SU-DHL-6 (cell line): Measurements from ENCODE around the gene HOXA10.

Experiments
- H2AFZ ChIP-seq: fragments of 200-600 bp; sonication (generic); 2 replicates; pipeline ENCODE4 v1.6.1; 2014; ENCODE audit warnings: low read depth, mild to moderate bottlenecking, moderate library complexity, mixed read lengths, antibody characterized with exemption, low read length; ENCODE audit not compliant: severe bottlenecking
- H3F3A ChIP-seq: fragments of 200-600 bp; shearing (Covaris generic); 2 replicates; pipeline ENCODE4 v1.6.0; 2016; ENCODE audit warnings: antibody characterized with exemption, mild to moderate bottlenecking; ENCODE audit not compliant: insufficient read depth
- H3K27ac ChIP-seq: fragments of 200-600 bp; sonication (generic); 2 replicates; pipeline ENCODE4 v1.5.1; 2016; ENCODE audit warnings: low read depth, mild to moderate bottlenecking, low read length, moderate library complexity, mixed read lengths
- H3K27me3 ChIP-seq: fragments of 200-600 bp; sonication (generic), shearing (Covaris generic); 2 replicates; pipeline ENCODE4 v1.6.0; 2014; ENCODE audit warnings: mild to moderate bottlenecking, low read length
- H3K36me3 ChIP-seq: fragments of 200-600 bp; sonication (generic); 2 replicates; pipeline ENCODE4 v1.6.1; 2014; ENCODE audit warnings: mild to moderate bottlenecking, low read length, mixed read lengths
- H3K4me2 ChIP-seq: fragments of 300-600, 200-600 bp; shearing (Covaris generic), sonication (generic); 2 replicates; pipeline ENCODE4 v1.6.0; 2014; ENCODE audit warnings: low read length, low read depth, mild to moderate bottlenecking; ENCODE audit not compliant: poor library complexity, severe bottlenecking
- H3K4me3 ChIP-seq: fragments of 200-600 bp; sonication (generic); 2 replicates; pipeline ENCODE4 v1.5.1; 2014; ENCODE audit warnings: antibody characterized with exemption, low read length, mild to moderate bottlenecking, mixed read lengths; ENCODE audit not compliant: insufficient read depth, poor library complexity, severe bottlenecking
- H3K79me2 ChIP-seq: fragments of 200-600 bp; sonication (generic); 2 replicates; pipeline ENCODE4 v1.6.1; 2014; ENCODE audit warnings: mild to moderate bottlenecking, low read length, moderate library complexity; ENCODE audit not compliant: insufficient read depth
- H3K9ac ChIP-seq: fragments of 200-600 bp; sonication (generic); 2 replicates; pipeline ENCODE4 v1.7.0; 2014; ENCODE audit warnings: mild to moderate bottlenecking, low read length
- H3K9me2 ChIP-seq: fragments of 200-600 bp; sonication (generic); replicated peaks from 2 replicates; pipeline ENCODE4 v1.6.1; 2014; ENCODE audit warnings: low read length; ENCODE audit not compliant: insufficient read depth
- H3K9me3 ChIP-seq: fragments of 200-600 bp; sonication (generic); 2 replicates; pipeline ENCODE4 v1.6.1; 2014; ENCODE audit warnings: low read length, mixed read lengths; ENCODE audit not compliant: insufficient read depth
- H4K20me1 ChIP-seq: fragments of 200-600 bp; sonication (generic); 2 replicates; pipeline ENCODE4 v1.6.1; 2014; ENCODE audit warnings: low read depth, mild to moderate bottlenecking, antibody characterized with exemption, low read length, moderate library complexity, mixed read lengths
- CTCF ChIP-seq: fragments of 200-600 bp; sonication (generic); IDR thresholded peaks from one replicate; pipeline ENCODE4 v1.5.1; 2017; ENCODE audit warnings: antibody characterized with exemption, mild to moderate bottlenecking, low read length, moderate library complexity; ENCODE audit not compliant: insufficient read depth, poor library complexity, severe bottlenecking
- EZH2phosphoT487 ChIP-seq: fragments of 200-600 bp; sonication (generic), shearing (Covaris generic); conservative IDR thresholded peaks from 2 replicates; pipeline ENCODE4 v1.6.1; 2018; ENCODE audit warnings: mild to moderate bottlenecking, antibody characterized with exemption, low read length, moderate library complexity, mixed read lengths

Gene HOXA10

DNA sequence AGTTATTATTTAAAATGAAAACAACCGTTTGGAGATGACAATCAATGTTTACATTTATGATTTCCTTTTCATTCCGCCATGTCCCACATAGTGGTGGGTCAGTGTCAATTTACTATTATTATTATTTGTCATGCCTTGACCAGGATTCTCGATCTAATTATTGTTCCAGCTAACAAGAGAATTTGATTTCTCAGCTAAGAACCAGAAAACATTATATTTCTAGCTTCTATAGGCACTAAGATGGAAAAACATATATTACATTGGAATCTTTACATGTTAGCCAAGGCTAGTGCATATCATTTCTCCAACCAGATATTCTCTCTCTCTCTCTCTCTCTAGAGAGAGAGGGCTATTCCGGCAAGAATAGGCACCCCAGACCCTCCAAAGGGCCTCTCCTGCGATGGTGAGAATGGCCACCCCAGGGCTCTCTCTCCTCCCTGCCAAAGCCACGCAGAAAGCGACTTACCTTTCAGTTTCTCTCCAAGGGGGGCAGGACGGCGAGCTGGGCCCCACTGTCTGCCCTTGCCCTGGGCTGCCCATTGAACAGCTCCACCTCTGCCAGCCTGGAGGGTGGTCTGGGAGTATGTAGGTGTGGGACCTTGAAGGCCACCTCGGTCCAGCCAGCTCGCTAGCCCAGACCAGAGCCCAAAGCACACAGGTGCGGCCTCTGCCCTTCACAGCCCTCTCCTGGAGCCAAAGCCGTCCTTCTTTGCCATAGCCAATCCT lies 24.1 kb downstream of the HOXA10 start:
- Histone ChIP-seq H3K9ac (peak overlapping the region; percentile 75), H3K9me2 (no peaks in the 10 kb centered on the region), H4K20me1 (no peaks in the 10 kb centered on the region), H3K36me3 (0 out of 2 replicates have a peak, but pooled peaks cover 4% of the 10 kb centered on the region), H3K27me3 (no peaks in the 10 kb centered on the region), H3K9me3 (no peaks in the 10 kb centered on the region), H2AFZ (peak overlapping the region; percentile 93), H3F3A (peaks cover 4% of the 10 kb centered on the region; the same call in 1 of the 2 replicates), H3K79me2 (peaks cover 15% of the 10 kb centered on the region; the same call in 1 of the 2 replicates), H3K4me2 (peak overlapping the region; percentile 73), H3K4me3 (peak overlapping the region; percentile 62), H3K27ac (peak overlapping the region; percentile 46)
- no peak for TF ChIP-seq CTCF
- no peak for TF ChIP-seq EZH2phosphoT487

- Histone ChIP-seq H3K27ac (no peak overlapping the region), H3K27me3 (no peaks in the 10 kb centered on the region), H3K4me2 (peak overlapping the region; percentile 73), H3K9ac (peak overlapping the region; percentile 75), H4K20me1 (no peaks in the 10 kb centered on the region), H3K36me3 (no peaks in the 10 kb centered on the region), H3F3A (peaks cover 4% of the 10 kb centered on the region; the same call in 1 of the 2 replicates), H3K79me2 (peaks cover 15% of the 10 kb centered on the region; the same call in 1 of the 2 replicates), H2AFZ (no peak overlapping the region), H3K9me2 (no peaks in the 10 kb centered on the region), H3K9me3 (no peaks in the 10 kb centered on the region), H3K4me3 (peak overlapping the region; percentile 62)
- no peak for TF ChIP-seq EZH2phosphoT487
- no peak for TF ChIP-seq CTCF
Observed at GRCh38 chr7:27148756-27149641, 25.1 kb downstream of the HOXA10 start.

DNA sequence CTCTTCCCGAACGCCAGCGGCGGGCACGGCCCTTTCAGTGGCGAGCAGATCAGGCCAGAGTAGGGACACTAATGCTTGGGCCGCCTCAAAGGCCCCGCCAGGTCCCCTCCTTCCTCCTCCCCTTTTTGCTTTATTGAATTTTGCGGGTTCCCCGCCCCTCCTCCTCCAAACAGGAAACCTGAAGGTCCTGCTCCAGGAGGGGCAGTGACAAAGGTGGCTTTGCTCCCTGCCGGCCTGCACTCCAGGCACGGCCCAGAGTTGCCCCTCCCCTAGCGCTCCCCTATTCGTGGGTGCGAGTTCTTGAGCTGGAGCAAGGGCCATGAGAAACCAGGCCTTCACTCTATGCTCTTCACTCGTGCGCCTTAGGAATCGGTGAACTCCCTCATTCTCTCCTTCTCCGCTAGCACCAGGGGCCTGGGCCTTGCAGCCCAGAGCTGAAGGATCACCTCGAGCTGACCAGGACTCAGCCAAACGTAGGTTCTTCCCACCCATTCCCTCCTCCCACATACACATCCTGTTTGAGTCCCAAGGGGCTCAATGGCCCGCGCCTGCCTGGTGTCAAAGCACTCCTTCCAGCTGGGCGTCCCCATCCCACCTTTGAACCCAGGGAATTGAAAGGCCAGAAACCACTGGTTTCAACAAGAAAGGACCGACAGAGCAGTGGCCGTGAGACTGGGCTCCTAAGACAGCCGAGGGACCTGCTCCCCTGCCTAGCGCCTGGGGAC lies 25.9 kb downstream of the HOXA10 start:
- no peaks in the 10 kb centered on the region for H3K27me3 ChIP-seq
- H3K27ac ChIP-seq: no peak overlapping the region
- no peak overlapping the region for H3K4me3 ChIP-seq
- no peaks in the 10 kb centered on the region for H3K9me3 ChIP-seq
- TF ChIP-seq EZH2phosphoT487 (no peak), CTCF (no peak)
- H3K79me2 ChIP-seq: peaks cover 15% of the 10 kb centered on the region; the same call in 1 of the 2 replicates
- H2AFZ ChIP-seq: no peak overlapping the region
- no peaks in the 10 kb centered on the region for H4K20me1 ChIP-seq
- H3F3A ChIP-seq: no peaks in the 10 kb centered on the region
- H3K36me3 ChIP-seq: no peaks in the 10 kb centered on the region
- peak overlapping the region; percentile 73 for H3K4me2 ChIP-seq
- H3K9ac ChIP-seq: peak overlapping the region; percentile 6; the same call in 1 of the 2 replicates
- H3K9me2 ChIP-seq: no peaks in the 10 kb centered on the region
